ENCODE data around the gene COPG1. TPM values are rescaled to one million over a fixed set of nuclear protein-coding genes. Genes with fewer than 3 reads are reported as not detected.
A peak's percentile ranks its signal among the peaks of the same experiment; 100 is the strongest.

COPG1 gene
- total and polyA plus RNA-seq, 7 donors = 50.9 to 151 (median 78.1) TPM

GRCh38 chr3:129312671-129313414 is 63.4 kb downstream of the COPG1 start:
- intact Hi-C loops (cut with DNase I) = no loop called here
- no peaks in the 10 kb centered on the region for H3K27me3 ChIP-seq
- no peaks in the 10 kb centered on the region for H3K9me3 ChIP-seq
- H3K4me3 ChIP-seq = no peak overlapping the region
- peak overlapping the region; percentile 92 to 95 (median 92) for H3K27ac ChIP-seq
- no peak for DNase-seq
- TF ChIP-seq POLR2A (IDR thresholded peaks at IDR 0.05) = no peak
- no peak for TF ChIP-seq CTCF (IDR thresholded peaks at IDR 0.05)
- TF ChIP-seq POLR2AphosphoS5 (IDR thresholded peaks at IDR 0.05) = no peak
- no peak for TF ChIP-seq EP300 (IDR thresholded peaks at IDR 0.05)
- H3K36me3 ChIP-seq = no peaks in the 10 kb centered on the region
- peaks cover 2 to 24% (median 19%) of the 10 kb centered on the region in 4 donors for H3K4me1 ChIP-seq

- TF ChIP-seq EP300 (IDR thresholded peaks at IDR 0.05) (no peak), CTCF (IDR thresholded peaks at IDR 0.05) (no peak), POLR2AphosphoS5 (IDR thresholded peaks at IDR 0.05) (no peak), POLR2A (IDR thresholded peaks at IDR 0.05) (no peak)
- Histone ChIP-seq H3K36me3 (no peaks in the 10 kb centered on the region), H3K9me3 (no peaks in the 10 kb centered on the region), H3K4me3 (no peak overlapping the region), H3K27me3 (no peaks in the 10 kb centered on the region), H3K27ac (peak overlapping the region; percentile 92 to 95 (median 92)), H3K4me1 (peaks cover 2 to 25% (median 19%) of the 10 kb centered on the region in 4 donors)
- no peak for DNase-seq
- intact Hi-C loops (cut with DNase I) = no loop called here
Measured at GRCh38 chr3:129313415-129313664, 63.9 kb downstream of the COPG1 start.

GRCh38 chr3:129313665-129314385 is 64.4 kb downstream of the COPG1 start:
- no peak for DNase-seq
- intact Hi-C loops (cut with DNase I) = loop anchor here (1.0 to 2.0 kb wide), 3 partner anchors 10 to 131 kb away; partner anchors contain the start of genes CNBP and HMCES
- Histone ChIP-seq H3K9me3 (no peaks in the 10 kb centered on the region), H3K4me3 (peak overlapping the region; percentile 74 to 98 (median 89)), H3K4me1 (peaks cover 2 to 25% (median 19%) of the 10 kb centered on the region in 4 donors), H3K27ac (peak overlapping the region; percentile 92 to 95 (median 92)), H3K36me3 (no peaks in the 10 kb centered on the region), H3K27me3 (no peaks in the 10 kb centered on the region)
- WGBS, 2 donors = 51 to 56% methylated on average over 7 of the region's 7 CpGs
- TF ChIP-seq POLR2A (IDR thresholded peaks at IDR 0.05) (no peak), POLR2AphosphoS5 (IDR thresholded peaks at IDR 0.05) (peak in 2 of 4 donors; percentile 6 to 35), CTCF (IDR thresholded peaks at IDR 0.05) (no peak)

GRCh38 chr3:129314386-129315222 is 65.2 kb downstream of the COPG1 start:
- WGBS, 2 donors = 2% methylated on average over 53 of the region's 53 CpGs
- peak overlapping the region; percentile 92 to 95 (median 92) for H3K27ac ChIP-seq
- peaks cover 2 to 25% (median 19%) of the 10 kb centered on the region in 4 donors for H3K4me1 ChIP-seq
- intact Hi-C loops (cut with DNase I) = loop anchor here (1.0 to 2.0 kb wide), 3 partner anchors 10 to 132 kb away; partner anchors contain the start of genes CNBP and HMCES
- TF ChIP-seq POLR2A (IDR thresholded peaks at IDR 0.05) (peak in 1 of 2 donors; percentile 5), POLR2AphosphoS5 (IDR thresholded peaks at IDR 0.05) (peak; percentile 41 to 77 (median 67)), EP300 (IDR thresholded peaks at IDR 0.05) (peak in 1 of 4 donors; percentile 22), CTCF (IDR thresholded peaks at IDR 0.05) (no peak)
- peak overlapping the region; percentile 74 to 98 (median 89) for H3K4me3 ChIP-seq
- peaks cover 0 to 6% (median 0%) of the 10 kb centered on the region in 4 donors for H3K36me3 ChIP-seq
- H3K27me3 ChIP-seq = no peaks in the 10 kb centered on the region
- no peaks in the 10 kb centered on the region for H3K9me3 ChIP-seq
- peak; percentile 94 for DNase-seq

Measured in sigmoid colon (tissue), 7 donors.